Large intestine (tissue), 3 donors: ENCODE measurements around the gene TCTN1. TPM values are rescaled to one million over a fixed set of nuclear protein-coding genes. Genes with fewer than 3 reads are reported as not detected.
"Not testable (repeated sequence)": the region's sequence is repeated elsewhere in the genome, so short reads cannot be mapped to it uniquely, and the experiment has no call there.

Experiments used
- DNase-seq, 2 donors: peaks; one replicate each; pipeline versions ENCODE4 v3.0.0 to v3.0.0-alpha.2; 2013
- H3K27ac ChIP-seq: one replicate; pipeline ENCODE4 v1.5.1; 2013; ENCODE audit warnings: low read length
- H3K27me3 ChIP-seq: 2 replicates; pipeline ENCODE4 v1.6.1; 2013; ENCODE audit warnings: low read length; ENCODE audit not compliant: control insufficient read depth, insufficient read depth
- H3K36me3 ChIP-seq: 2 replicates; pipeline ENCODE4 v1.6.1; 2013; ENCODE audit warnings: low read length; ENCODE audit not compliant: control insufficient read depth, insufficient read depth
- H3K4me1 ChIP-seq: one replicate; pipeline ENCODE4 v1.6.1; 2013; ENCODE audit warnings: low read length; ENCODE audit not compliant: control insufficient read depth, insufficient read depth
- H3K4me3 ChIP-seq: one replicate; pipeline ENCODE4 v1.5.1; 2013; ENCODE audit warnings: low read length
- H3K9me3 ChIP-seq: one replicate; pipeline ENCODE4 v1.6.1; 2013; ENCODE audit warnings: mild to moderate bottlenecking, low read depth, low read length, moderate library complexity; ENCODE audit not compliant: control insufficient read depth
- WGBS: methylation state at CpG from one replicate; pipeline ENCODE4 v1.1.5; 2013; ENCODE audit warnings: low lambda C conversion rate; ENCODE audit not compliant: insufficient coverage; 5-methylcytosine and 5-hydroxymethylcytosine counted together
- polyA plus RNA-seq: library from polyadenylated mRNA; unstranded; fragments of 120-200 nt; gene quantifications from one replicate; pipeline ENCODE4 v1.2.1, GENCODE V29; 2013

The TCTN1 gene
- polyA plus RNA-seq, 1 donor: 25.2 TPM

DNA sequence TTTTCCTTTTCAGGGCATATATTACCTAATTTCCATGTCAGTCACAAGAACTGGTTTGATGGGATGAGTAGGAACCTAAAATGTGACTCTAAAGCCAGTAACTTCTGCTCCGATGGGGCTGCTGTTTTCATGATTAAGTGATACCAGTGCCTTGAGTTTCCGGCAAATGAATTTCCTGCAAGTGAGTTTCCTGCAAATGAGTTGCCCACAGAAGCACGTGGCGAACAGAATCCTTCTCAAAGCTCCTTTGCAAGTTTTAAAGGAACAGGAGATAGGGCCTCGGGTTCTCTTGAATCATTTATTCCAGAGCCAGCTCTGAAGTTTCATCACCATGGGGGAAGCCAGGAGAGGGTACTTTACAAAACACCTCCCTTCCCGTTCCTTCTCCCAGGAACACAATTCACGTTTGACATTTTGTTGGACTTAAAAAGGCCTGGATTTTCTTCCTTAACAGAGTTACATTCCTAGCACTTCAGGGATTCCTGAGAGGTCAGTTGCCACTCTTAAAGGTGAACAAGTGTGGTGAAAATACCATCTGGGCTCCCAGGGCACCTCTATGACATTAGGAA lies 28.6 kb upstream of the TCTN1 start:
- 74% methylated on average over 2 of the region's 7 CpGs for WGBS
- H3K4me1 ChIP-seq: peaks cover 10% of the 10 kb centered on the region
- H3K9me3 ChIP-seq: peaks cover 5% of the 10 kb centered on the region
- H3K27me3 ChIP-seq: no peaks in the 10 kb centered on the region
- H3K27ac ChIP-seq: no peak overlapping the region
- H3K4me3 ChIP-seq: no peak overlapping the region
- DNase-seq: no peak
- H3K36me3 ChIP-seq: no peaks in the 10 kb centered on the region

DNA sequence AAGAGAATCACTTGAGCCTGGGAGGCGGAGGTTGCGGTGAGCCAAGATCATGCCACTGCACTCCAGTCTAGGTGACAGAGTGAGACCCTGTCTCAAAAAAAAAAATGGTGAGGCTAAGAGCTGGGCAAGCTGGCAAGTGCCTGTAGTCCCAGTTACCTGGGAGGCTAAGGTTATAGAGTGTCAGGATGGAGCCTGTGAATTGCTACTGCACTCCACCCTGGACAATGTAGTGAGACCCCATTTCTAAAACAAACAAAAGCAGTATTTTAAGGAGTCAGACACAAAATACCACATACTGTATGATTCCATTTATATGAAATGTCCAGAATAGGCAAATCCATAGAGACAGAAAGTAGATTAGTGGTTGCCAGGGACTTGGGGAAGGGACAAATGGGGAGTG lies 26.8 kb upstream of the TCTN1 start:
- not testable (repeated sequence) for DNase-seq, H3K4me3 ChIP-seq, H3K9me3 ChIP-seq, H3K27ac ChIP-seq, H3K36me3 ChIP-seq, H3K27me3 ChIP-seq
- no CpG with 5 or more reads among the region's 2 CpGs for WGBS
- H3K4me1 ChIP-seq: peaks cover 21% of the 10 kb centered on the region

DNA sequence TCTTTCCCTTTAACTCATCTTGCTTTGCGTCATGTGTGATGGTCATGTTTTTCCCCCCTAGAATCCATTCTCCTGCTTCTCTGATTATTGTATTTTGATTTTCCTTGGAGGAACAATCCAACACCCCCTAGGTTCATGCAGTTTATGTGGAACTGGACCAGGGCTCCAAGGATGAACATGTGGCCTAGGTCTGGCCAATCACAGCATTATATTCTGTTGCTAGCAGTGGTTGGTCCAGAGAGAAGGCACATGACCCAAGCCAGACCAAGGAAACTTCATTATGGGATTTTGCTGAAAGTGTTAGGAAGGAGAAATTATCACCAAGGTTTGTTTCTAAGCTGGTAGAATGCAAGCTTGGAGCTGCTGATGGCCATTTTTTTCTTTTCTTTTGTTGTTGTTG lies 23.9 kb upstream of the TCTN1 start:
- DNase-seq: no peak
- H3K9me3 ChIP-seq: no peaks in the 10 kb centered on the region
- H3K36me3 ChIP-seq: no peaks in the 10 kb centered on the region
- H3K27me3 ChIP-seq: no peaks in the 10 kb centered on the region
- H3K4me3 ChIP-seq: no peak overlapping the region
- WGBS: no CpG with 5 or more reads among the region's 1 CpG
- H3K27ac ChIP-seq: peak overlapping the region; percentile 59
- peaks cover 13% of the 10 kb centered on the region for H3K4me1 ChIP-seq

DNA sequence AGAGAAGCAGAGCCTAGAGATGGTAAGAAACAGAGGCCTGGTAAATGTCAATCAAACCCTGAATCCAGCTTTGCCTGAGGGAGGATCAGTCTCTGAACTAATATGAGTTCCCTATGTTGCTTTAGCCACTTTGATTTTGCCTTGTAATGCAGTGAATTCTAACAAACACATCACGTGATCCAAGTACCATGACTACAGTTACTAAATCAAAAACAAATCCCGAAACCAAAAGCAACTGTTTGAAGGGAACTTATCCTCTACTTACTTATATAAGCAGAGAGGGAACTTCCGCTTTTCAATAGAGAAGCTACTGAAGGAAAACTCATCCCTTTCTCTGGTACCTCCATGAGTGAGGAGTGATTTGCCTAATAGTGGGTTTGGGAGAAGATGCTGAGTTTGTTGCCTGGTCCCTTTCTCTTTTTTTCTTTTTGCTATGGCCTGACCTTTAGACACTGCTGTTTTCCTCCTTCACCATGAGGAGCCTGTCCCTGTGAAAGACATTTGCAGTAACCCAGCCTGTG lies 23.1 kb upstream of the TCTN1 start:
- WGBS: no CpG with 5 or more reads among the region's 3 CpGs
- DNase-seq: peak in 1 of 2 donors; percentile 66
- Histone ChIP-seq H3K9me3 (no peaks in the 10 kb centered on the region), H3K4me3 (no peak overlapping the region), H3K36me3 (no peaks in the 10 kb centered on the region), H3K4me1 (peaks cover 12% of the 10 kb centered on the region), H3K27me3 (no peaks in the 10 kb centered on the region), H3K27ac (peak overlapping the region; percentile 59)

DNA sequence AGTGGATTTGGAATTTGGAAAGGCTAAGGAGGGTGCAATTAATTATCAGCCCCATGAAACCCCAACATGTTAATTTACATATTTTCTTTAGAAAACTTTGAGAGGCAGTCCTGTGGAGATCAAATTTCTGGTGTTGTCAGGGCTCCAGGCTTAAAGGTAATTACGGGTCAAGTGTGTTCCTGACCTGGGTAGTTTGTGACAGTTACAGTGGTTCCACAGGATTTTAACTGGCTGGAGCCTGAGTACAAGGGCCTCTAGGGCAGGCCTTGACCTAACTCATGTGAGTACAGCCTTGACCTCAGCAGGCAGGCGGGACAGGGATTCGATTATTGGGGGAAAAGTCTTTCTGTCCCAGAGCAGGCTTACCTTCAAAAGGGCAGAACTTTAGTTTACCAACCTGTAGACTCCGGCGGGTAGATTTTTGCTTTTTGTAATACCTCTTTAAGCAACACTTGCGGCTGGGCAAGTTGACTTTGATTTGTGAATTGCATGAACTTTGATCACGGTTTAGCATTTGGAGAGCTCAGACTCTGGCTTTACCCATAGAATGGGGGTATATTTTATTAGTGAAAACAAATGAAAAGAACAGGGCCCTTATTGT lies 22.4 kb upstream of the TCTN1 start:
- Histone ChIP-seq H3K9me3 (no peaks in the 10 kb centered on the region), H3K4me1 (peaks cover 12% of the 10 kb centered on the region), H3K27me3 (no peaks in the 10 kb centered on the region), H3K27ac (peak overlapping the region; percentile 41), H3K36me3 (no peaks in the 10 kb centered on the region), H3K4me3 (no peak overlapping the region)
- peak in 1 of 2 donors; percentile 55 for DNase-seq
- no CpG with 5 or more reads among the region's 7 CpGs for WGBS

DNA sequence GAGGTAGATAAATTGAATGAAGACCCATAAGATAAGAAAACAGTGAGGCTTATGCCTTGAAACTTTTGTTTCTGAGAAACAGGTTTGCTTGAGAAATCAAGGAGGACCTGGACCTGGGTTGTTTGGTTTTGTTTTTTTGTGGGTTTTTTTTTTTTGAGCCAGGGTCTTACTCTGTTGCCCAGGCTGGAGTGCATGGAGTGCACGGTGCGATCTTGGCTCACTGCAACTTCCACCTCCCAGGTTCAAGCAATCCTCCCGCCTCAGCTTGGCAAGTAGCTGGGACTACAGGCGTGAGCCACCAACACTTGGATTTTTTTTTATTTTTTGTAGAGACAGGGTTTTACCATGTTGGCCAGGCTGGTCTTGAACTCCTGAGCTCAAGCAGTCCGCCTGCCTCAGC lies 21.9 kb upstream of the TCTN1 start:
- H3K27me3 ChIP-seq: no peaks in the 10 kb centered on the region
- no peaks in the 10 kb centered on the region for H3K36me3 ChIP-seq
- no peak for DNase-seq
- H3K4me3 ChIP-seq: no peak overlapping the region
- no CpG with 5 or more reads among the region's 5 CpGs for WGBS
- peaks cover 12% of the 10 kb centered on the region for H3K4me1 ChIP-seq
- H3K9me3 ChIP-seq: no peaks in the 10 kb centered on the region
- peak overlapping the region; percentile 41 for H3K27ac ChIP-seq

DNA sequence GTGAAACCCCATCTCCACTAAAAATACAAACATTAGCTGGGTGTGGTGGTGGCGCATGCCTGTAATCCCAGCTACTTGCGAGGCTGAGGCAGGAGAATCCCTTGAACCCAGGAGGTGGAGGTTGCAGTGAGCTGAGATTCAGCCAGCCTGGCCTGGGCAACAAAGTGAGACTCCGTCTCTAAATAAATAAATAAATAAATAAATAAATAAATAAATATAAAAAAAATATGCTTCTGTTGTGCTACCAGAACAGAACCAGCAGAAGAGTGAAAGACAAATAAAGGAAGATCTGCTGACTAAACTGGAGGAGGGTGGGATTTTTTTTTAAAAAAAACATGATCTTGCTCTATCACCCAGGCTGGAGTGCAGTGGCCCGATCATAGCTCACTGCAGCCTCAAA lies 21.0 kb upstream of the TCTN1 start:
- H3K27me3 ChIP-seq, H3K27ac ChIP-seq, H3K4me3 ChIP-seq, H3K9me3 ChIP-seq, H3K36me3 ChIP-seq, DNase-seq: not testable (repeated sequence)
- peaks cover 12% of the 10 kb centered on the region for H3K4me1 ChIP-seq
- WGBS: 100% methylated on average over 1 of the region's 4 CpGs

DNA sequence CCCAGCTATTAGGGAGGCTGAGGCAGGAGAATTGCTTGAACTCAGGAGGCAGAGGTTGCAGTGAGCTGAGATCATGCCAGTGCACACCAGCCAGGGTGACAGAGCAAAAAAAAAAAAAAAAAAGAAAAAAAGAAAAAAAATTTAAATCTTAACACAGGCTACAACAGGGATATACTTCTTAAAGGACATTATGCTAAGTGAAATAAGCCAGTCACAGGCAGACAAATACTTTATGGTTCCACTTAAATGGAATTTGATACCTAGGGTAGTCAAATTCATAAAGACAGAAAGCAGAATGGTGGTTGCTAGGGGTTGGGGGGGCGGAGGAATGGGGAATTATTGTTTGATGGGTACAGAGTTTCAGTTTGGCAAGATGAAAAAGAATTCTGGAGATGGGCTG lies 16.0 kb upstream of the TCTN1 start:
- Histone ChIP-seq H3K4me3 (no peak overlapping the region), H3K9me3 (no peaks in the 10 kb centered on the region), H3K27me3 (no peaks in the 10 kb centered on the region), H3K4me1 (no peaks in the 10 kb centered on the region), H3K36me3 (no peaks in the 10 kb centered on the region), H3K27ac (no peak overlapping the region)
- no peak for DNase-seq
- no CpG with 5 or more reads among the region's 1 CpG for WGBS

DNA sequence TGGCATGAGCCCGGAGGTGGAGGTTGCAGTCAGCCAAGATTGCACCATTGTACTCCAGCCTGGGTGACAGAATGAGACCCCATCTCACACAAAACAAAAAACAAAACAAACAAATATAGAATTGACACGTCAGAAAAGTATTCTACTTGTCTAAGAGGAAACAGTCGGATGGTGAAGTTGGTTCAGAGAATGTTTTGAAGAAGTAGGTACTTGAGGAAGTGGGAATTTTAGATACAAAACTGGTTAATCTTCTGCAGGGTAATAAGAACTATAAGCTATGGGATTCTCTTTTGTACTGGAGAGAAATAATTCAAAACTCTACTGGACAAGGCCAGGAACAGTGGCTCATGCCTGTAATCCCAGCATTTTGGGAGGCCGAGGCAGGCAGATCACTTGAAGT lies 14.6 kb upstream of the TCTN1 start:
- H3K4me1 ChIP-seq: no peaks in the 10 kb centered on the region
- no peak overlapping the region for H3K27ac ChIP-seq
- 84% methylated on average over 2 of the region's 4 CpGs for WGBS
- H3K9me3 ChIP-seq: no peaks in the 10 kb centered on the region
- H3K27me3 ChIP-seq: no peaks in the 10 kb centered on the region
- H3K36me3 ChIP-seq: no peaks in the 10 kb centered on the region
- DNase-seq: no peak
- no peak overlapping the region for H3K4me3 ChIP-seq

DNA sequence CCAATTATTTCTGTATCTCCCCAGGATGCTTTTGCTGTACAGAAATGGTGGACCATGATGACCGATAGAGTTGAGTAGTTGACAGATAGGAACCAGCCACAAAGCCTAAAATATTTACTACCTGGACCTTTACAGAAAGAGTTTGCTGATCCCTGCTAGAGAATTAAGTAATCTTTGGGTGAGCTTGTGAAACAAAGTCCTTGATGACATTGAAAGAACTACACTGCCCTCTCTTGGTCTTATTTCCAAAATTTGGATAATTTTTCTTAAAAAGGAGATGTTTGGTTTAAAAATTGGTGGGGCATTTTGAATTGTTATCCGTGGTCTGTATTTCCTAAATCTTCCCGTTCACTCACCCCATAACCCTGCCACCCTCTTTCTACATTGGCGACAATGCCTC lies 13.7 kb upstream of the TCTN1 start:
- DNase-seq: peak in 1 of 2 donors; percentile 34

More for the DNA sequence above, 13.7 kb upstream of the TCTN1 start:
- H3K36me3 ChIP-seq: no peaks in the 10 kb centered on the region
- no peaks in the 10 kb centered on the region for H3K9me3 ChIP-seq
- no peaks in the 10 kb centered on the region for H3K27me3 ChIP-seq
- no peaks in the 10 kb centered on the region for H3K4me1 ChIP-seq
- no CpG with 5 or more reads among the region's 4 CpGs for WGBS
- H3K27ac ChIP-seq: no peak overlapping the region
- no peak overlapping the region for H3K4me3 ChIP-seq
